GM23248 (cell line): ENCODE results near the gene SPNS3. TPM values are rescaled to one million over a fixed set of nuclear protein-coding genes. Genes with fewer than 3 reads are reported as not detected.

Source experiments
- DNase-seq: peaks from one replicate; pipeline ENCODE4 v3.0.0-alpha.2; 2015
- H2AFZ ChIP-seq: fragments of 200-600 bp; sonication (generic); 2 replicates; pipeline ENCODE4 v1.6.1; 2016; ENCODE audit warnings: antibody characterized with exemption
- H3F3A ChIP-seq: fragments of 200-600 bp; sonication (generic); 2 replicates; pipeline ENCODE4 v1.6.1; 2016; ENCODE audit warnings: mild to moderate bottlenecking, antibody characterized with exemption, mixed run types; ENCODE audit not compliant: insufficient read depth
- H3K27ac ChIP-seq: fragments of 200-600 bp; sonication (generic); 2 replicates; pipeline ENCODE4 v1.5.1; 2016; ENCODE audit warnings: mild to moderate bottlenecking
- H3K27me3 ChIP-seq: fragments of 200-600 bp; sonication (generic); replicated peaks from 2 replicates; pipeline ENCODE4 v1.6.1; 2016; ENCODE audit warnings: mild to moderate bottlenecking; ENCODE audit not compliant: insufficient read depth
- H3K36me3 ChIP-seq: fragments of 200-600 bp; sonication (generic); 2 replicates; pipeline ENCODE4 v1.6.1; 2016; ENCODE audit warnings: low read depth, mild to moderate bottlenecking
- H3K4me1 ChIP-seq: fragments of 200-600 bp; sonication (generic); 2 replicates; pipeline ENCODE4 v1.6.1; 2016; ENCODE audit warnings: mild to moderate bottlenecking; ENCODE audit not compliant: insufficient read depth
- H3K4me2 ChIP-seq: fragments of 200-600 bp; sonication (generic); one replicate; pipeline ENCODE4 v1.6.1; 2016; ENCODE audit warnings: mild to moderate bottlenecking; ENCODE audit not compliant: unreplicated experiment
- H3K4me3 ChIP-seq: fragments of 200-600 bp; sonication (generic); 2 replicates; pipeline ENCODE4 v1.5.1; 2016; ENCODE audit warnings: mild to moderate bottlenecking
- H3K79me2 ChIP-seq: fragments of 200-600 bp; sonication (generic); 2 replicates; pipeline ENCODE4 v1.6.1; 2016; ENCODE audit warnings: mild to moderate bottlenecking; ENCODE audit not compliant: insufficient read depth
- H3K9ac ChIP-seq: fragments of 200-600 bp; sonication (generic); 2 replicates; pipeline ENCODE4 v1.6.1; 2016; ENCODE audit warnings: mild to moderate bottlenecking
- H3K9me2 ChIP-seq: fragments of 200-600 bp; sonication (generic); 2 replicates; pipeline ENCODE4 v1.6.1; 2016; ENCODE audit warnings: mixed run types, mild to moderate bottlenecking, moderate library complexity; ENCODE audit not compliant: insufficient read depth
- H3K9me3 ChIP-seq: fragments of 200-600 bp; sonication (generic); one replicate; pipeline ENCODE4 v1.6.1; 2017; ENCODE audit warnings: low read depth
- H4K20me1 ChIP-seq: fragments of 200-600 bp; sonication (generic); 2 replicates; pipeline ENCODE4 v1.6.0; 2016; ENCODE audit not compliant: insufficient read depth
- EZH2 ChIP-seq: fragments of 200-600 bp; sonication (generic); IDR thresholded peaks from 2 replicates; pipeline ENCODE4 v1.6.1; 2018; ENCODE audit warnings: antibody characterized with exemption, mild to moderate bottlenecking; ENCODE audit not compliant: insufficient read depth, poor library complexity, severe bottlenecking
- EZH2phosphoT487 ChIP-seq: fragments of 200-600 bp; sonication (generic); IDR thresholded peaks from 2 replicates; pipeline ENCODE4 v1.6.1; 2018; ENCODE audit warnings: antibody characterized with exemption, moderate library complexity, mild to moderate bottlenecking, low read depth; ENCODE audit not compliant: insufficient read depth
- WGBS, 2 experiments: methylation state at CpG; one replicate each; pipeline ENCODE4 v1.1.6; 2015 to 2017; ENCODE audit warnings: low lambda C conversion rate in 2 of 2, low coverage in 1 of 2; ENCODE audit errors: missing lambda C conversion rate in 2 of 2; 5-methylcytosine and 5-hydroxymethylcytosine counted together
- in situ Hi-C: fragments of 300-500 bp; cut with MboI; formaldehyde crosslinking; loops from 2 replicates; pipeline ENCODE4 v1.15.0; 2020
- polyA plus RNA-seq: library from polyadenylated mRNA; unstranded; fragments of >200 nt; fragmentation: Nextera tagmentation; extraction: Ambion mirVana; gene quantifications from 2 replicates; pipeline ENCODE4 v1.2.1, GENCODE V29; 2016
- total RNA-seq: library from RNA; depleted of rRNA; stranded (reverse); fragments of >200 nt; shearing (Covaris generic); gene quantifications from 2 replicates; pipeline ENCODE4 v1.2.3, GENCODE V29; 2014

The SPNS3 gene
- total and polyA plus RNA-seq, 2 experiments from 2014 or later = not detected

DNA sequence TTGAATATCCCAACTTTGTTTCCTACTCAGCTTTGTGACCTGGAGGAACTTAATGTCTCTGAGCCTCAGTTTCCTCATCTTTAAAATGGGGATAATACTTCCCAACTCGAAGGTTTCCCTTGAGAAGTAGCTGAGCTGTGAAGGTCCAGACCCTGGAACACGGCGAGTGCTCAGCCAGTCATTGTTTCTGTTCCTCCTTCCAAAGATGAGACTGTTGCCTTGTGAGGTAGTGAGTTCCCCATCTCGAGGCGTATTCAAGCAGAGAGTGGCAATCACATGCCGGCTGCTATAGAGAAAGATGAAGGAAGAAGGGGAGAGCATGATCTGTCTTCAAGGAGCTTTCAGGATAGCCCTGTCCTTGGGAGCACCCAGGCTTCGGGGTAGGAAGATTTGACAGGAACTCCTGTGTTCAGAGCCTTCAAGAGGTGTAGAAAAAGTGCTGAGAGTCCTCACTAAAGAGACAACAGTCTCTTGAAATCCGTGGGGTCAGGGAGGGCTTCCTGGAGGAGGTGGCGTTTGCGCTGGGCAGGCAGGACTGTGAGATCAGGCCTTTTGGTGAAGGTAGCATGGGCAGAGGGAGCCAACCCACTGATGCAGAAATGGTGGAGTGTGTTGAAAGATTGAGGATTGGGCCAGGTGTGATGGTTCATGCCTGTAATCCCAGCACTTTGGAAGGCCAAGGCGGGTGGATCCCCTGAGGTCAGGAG lies 92.1 kb downstream of the SPNS3 start:
- no peaks in the 10 kb centered on the region for H3K79me2 ChIP-seq
- H4K20me1 ChIP-seq = no peaks in the 10 kb centered on the region
- H3K36me3 ChIP-seq = no peaks in the 10 kb centered on the region
- H3F3A ChIP-seq = no peaks in the 10 kb centered on the region
- H3K9me2 ChIP-seq = no peaks in the 10 kb centered on the region
- no peaks in the 10 kb centered on the region for H3K9me3 ChIP-seq
- H3K4me1 ChIP-seq = no peaks in the 10 kb centered on the region
- peaks cover 25% of the 10 kb centered on the region for H3K27me3 ChIP-seq
- TF ChIP-seq EZH2 = no peak
- no peak for TF ChIP-seq EZH2phosphoT487
- H3K4me3 ChIP-seq = no peak overlapping the region
- H3K27ac ChIP-seq = no peak overlapping the region
- no peak overlapping the region for H3K4me2 ChIP-seq
- 63% methylated on average over 11 of the region's 11 CpGs for WGBS, 2 experiments
- in situ Hi-C loops = no loop called here
- no peak for DNase-seq
- no peak overlapping the region for H2AFZ ChIP-seq
- H3K9ac ChIP-seq = no peak overlapping the region

DNA sequence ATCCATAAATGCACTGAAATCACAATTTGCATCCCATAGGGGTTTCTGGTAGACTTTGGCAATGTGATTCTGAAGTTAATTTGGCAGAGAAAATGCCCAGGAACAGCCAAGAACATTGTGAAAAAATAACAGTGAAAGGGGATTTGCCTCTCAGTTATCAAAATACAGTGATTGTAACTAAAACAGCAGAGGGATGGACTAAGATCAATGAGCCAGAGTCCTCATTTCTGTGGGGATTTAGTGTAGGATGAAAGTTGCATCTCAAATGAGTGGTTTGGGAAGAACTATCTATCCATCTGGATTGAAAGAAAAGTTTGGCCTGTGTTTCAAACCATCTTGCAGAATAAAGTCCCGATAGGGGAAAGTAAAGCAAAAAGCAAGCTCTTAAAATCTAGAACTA lies 93.4 kb downstream of the SPNS3 start:
- Histone ChIP-seq H3K9me3 (no peaks in the 10 kb centered on the region), H3K9me2 (no peaks in the 10 kb centered on the region), H4K20me1 (no peaks in the 10 kb centered on the region), H3K9ac (no peak overlapping the region), H2AFZ (no peak overlapping the region), H3K4me3 (no peak overlapping the region), H3K36me3 (no peaks in the 10 kb centered on the region), H3K27me3 (peaks cover 25% of the 10 kb centered on the region), H3K4me2 (no peak overlapping the region), H3F3A (no peaks in the 10 kb centered on the region), H3K4me1 (no peaks in the 10 kb centered on the region), H3K27ac (no peak overlapping the region), H3K79me2 (no peaks in the 10 kb centered on the region)
- no peak for DNase-seq
- in situ Hi-C loops = no loop called here
- WGBS, 2 experiments = 0 to 3% methylated on average over 1 of the region's 1 CpG
- TF ChIP-seq EZH2 = no peak

DNA sequence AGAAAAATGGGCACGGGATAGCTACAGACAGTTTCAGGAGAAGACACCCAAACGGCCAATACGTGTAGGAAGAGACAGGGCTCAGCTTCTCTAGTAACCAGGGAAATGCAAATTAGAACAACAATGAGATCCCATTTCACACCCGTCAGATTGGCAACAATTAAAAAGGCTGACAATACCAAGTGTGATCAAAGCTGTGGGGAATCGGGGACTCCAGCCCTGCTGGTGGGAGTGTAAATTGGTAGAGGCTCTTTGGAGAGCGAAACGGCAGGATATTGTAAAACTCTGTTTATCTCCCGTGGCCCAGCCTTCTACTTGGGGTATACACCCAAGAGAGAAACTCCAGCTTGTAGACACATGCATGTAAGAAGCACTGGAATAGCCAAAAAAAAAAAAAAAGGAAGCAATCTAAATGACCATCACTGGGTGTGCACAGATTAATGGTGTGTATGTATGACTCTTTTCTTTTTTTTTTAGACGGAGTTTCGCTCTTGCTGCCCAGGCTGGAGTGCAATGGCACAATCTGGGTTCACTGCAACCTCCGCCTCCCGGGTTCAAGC lies 93.9 kb downstream of the SPNS3 start:
- TF ChIP-seq EZH2phosphoT487 = no peak
- no peak for TF ChIP-seq EZH2
- 38 to 44% methylated on average over 12 of the region's 12 CpGs for WGBS, 2 experiments
- Histone ChIP-seq H3K9ac (no peak overlapping the region), H3K4me2 (no peak overlapping the region), H3K4me3 (no peak overlapping the region), H3K9me2 (no peaks in the 10 kb centered on the region), H3K4me1 (no peaks in the 10 kb centered on the region), H3K27ac (no peak overlapping the region), H3K36me3 (no peaks in the 10 kb centered on the region), H4K20me1 (no peaks in the 10 kb centered on the region), H3K79me2 (no peaks in the 10 kb centered on the region), H2AFZ (no peak overlapping the region), H3K27me3 (peaks cover 25% of the 10 kb centered on the region), H3K9me3 (no peaks in the 10 kb centered on the region), H3F3A (no peaks in the 10 kb centered on the region)
- in situ Hi-C loops = no loop called here
- no peak for DNase-seq

DNA sequence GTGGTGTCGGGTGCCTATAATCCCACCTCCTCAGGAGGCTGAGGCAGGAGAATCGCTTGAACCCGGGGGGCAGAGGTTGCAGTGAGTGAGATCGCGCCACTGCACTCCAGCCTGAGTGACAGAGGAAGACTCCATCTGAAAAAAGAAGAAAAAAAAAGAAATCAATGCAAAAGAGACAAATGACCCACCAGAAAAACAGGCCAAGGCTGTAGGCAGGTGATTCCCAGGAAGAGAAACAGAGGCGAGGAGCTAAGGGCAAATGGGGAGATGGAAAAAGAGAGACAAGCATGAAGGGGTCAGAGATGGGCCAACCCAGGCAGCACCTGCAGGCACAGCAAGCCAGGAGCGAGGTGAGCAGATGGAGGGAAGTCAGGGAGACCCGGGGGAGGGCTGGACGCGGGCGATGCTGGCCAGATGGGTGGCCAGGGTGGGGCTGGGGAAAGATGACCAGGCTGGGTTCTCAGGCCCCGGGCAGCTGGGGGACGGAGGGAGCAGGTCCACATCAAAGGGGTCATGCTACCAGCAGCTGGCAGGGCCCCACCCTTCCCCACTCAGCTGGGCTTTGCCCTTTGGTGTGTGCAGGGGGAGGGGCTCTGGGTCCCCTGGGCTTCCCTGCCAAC lies 95.9 kb downstream of the SPNS3 start:
- Histone ChIP-seq H3K36me3 (no peaks in the 10 kb centered on the region), H3K4me3 (no peak overlapping the region), H2AFZ (no peak overlapping the region), H3K9me3 (no peaks in the 10 kb centered on the region), H3K27ac (no peak overlapping the region), H3K9ac (no peak overlapping the region), H3K27me3 (peaks cover 21% of the 10 kb centered on the region), H4K20me1 (no peaks in the 10 kb centered on the region), H3K79me2 (no peaks in the 10 kb centered on the region), H3K9me2 (no peaks in the 10 kb centered on the region), H3K4me2 (no peak overlapping the region), H3K4me1 (no peaks in the 10 kb centered on the region), H3F3A (no peaks in the 10 kb centered on the region)
- no peak for DNase-seq
- no peak for TF ChIP-seq EZH2phosphoT487
- TF ChIP-seq EZH2 = no peak
- 67 to 68% methylated on average over 11 to 13 of the region's 13 CpGs for WGBS, 2 experiments
- in situ Hi-C loops = no loop called here
